Right forelimb (tissue), 1 donor: Measurements from ENCODE around the gene WSB1.
A peak's percentile ranks its signal among the peaks of the same experiment; 100 is the strongest.
"Not testable (repeated sequence)": the region's sequence is repeated elsewhere in the genome, so short reads cannot be mapped to it uniquely, and the experiment has no call there.

Experiments used
- DNase-seq: peaks from one replicate; pipeline ENCODE4 v3.0.0-alpha.2; 2018

WSB1 gene

GRCh38 chr17:27318633-27319032 is 24.7 kb downstream of the WSB1 start:
- DNase-seq = no peak

GRCh38 chr17:27319541-27320221 is 25.8 kb downstream of the WSB1 start:
- DNase-seq = peak; percentile 88

- no peak for DNase-seq
Measured at GRCh38 chr17:27320222-27320560, 26.3 kb downstream of the WSB1 start.

- no peak for DNase-seq
Measured at GRCh38 chr17:27321372-27321771, 27.5 kb downstream of the WSB1 start.

- no peak for DNase-seq
Measured at GRCh38 chr17:27322026-27322425, 28.1 kb downstream of the WSB1 start.

- no peak for DNase-seq
Measured at GRCh38 chr17:27322690-27323508, 29.0 kb downstream of the WSB1 start.

GRCh38 chr17:27323538-27324215 is 29.8 kb downstream of the WSB1 start:
- DNase-seq = no peak

- DNase-seq = no peak
Measured at GRCh38 chr17:27324771-27325339, 30.9 kb downstream of the WSB1 start.

GRCh38 chr17:27326051-27326450 is 32.1 kb downstream of the WSB1 start:
- no peak for DNase-seq

- no peak for DNase-seq
Measured at GRCh38 chr17:27326585-27326984, 32.7 kb downstream of the WSB1 start.

GRCh38 chr17:27327397-27327796 is 33.5 kb downstream of the WSB1 start:
- no peak for DNase-seq

GRCh38 chr17:27327871-27328270 is 34.0 kb downstream of the WSB1 start:
- DNase-seq = no peak

GRCh38 chr17:27328686-27329085 is 34.8 kb downstream of the WSB1 start:
- DNase-seq = not testable (repeated sequence)

GRCh38 chr17:27329146-27329805 is 35.4 kb downstream of the WSB1 start:
- no peak for DNase-seq

GRCh38 chr17:27332047-27332393 is 38.1 kb downstream of the WSB1 start:
- no peak for DNase-seq

- DNase-seq = peak; percentile 96
Measured at GRCh38 chr17:27332485-27333409, 38.8 kb downstream of the WSB1 start.

GRCh38 chr17:27333410-27333980 is 39.6 kb downstream of the WSB1 start:
- DNase-seq = no peak

GRCh38 chr17:27336184-27336583 is 42.3 kb downstream of the WSB1 start:
- DNase-seq = no peak

- no peak for DNase-seq
Measured at GRCh38 chr17:27338536-27338985, 44.6 kb downstream of the WSB1 start.

- DNase-seq = no peak
Measured at GRCh38 chr17:27339198-27339835, 45.4 kb downstream of the WSB1 start.
